Suprapubic skin (tissue), 4 donors: Measurements from ENCODE around the gene MCM3AP.

Experiments used
- EP300 ChIP-seq: sonication (generic); formaldehyde crosslinking; IDR thresholded peaks from one replicate; pipeline ENCODE4 v1.6.1; 2017; ENCODE audit warnings: antibody characterized with exemption
- POLR2AphosphoS5 ChIP-seq, 3 donors: sonication (generic); formaldehyde crosslinking; IDR thresholded peaks; one replicate each; pipeline ENCODE4 v1.6.1; 2017; ENCODE audit warnings: antibody characterized with exemption in 3 of 3
- TF ChIP-seq, protein P1 (sequence below), 2 donors: fragments of 200-600 bp in 1 of 2; fragments of 450-650 bp in 1 of 2; sonication (generic) in 1 of 2; IDR thresholded peaks; one replicate each; pipeline ENCODE4 v1.5.1; 2016 to 2019; ENCODE audit warnings: antibody characterized with exemption in 2 of 2, mild to moderate bottlenecking in 1 of 2, moderate library complexity in 1 of 2

DNA sequence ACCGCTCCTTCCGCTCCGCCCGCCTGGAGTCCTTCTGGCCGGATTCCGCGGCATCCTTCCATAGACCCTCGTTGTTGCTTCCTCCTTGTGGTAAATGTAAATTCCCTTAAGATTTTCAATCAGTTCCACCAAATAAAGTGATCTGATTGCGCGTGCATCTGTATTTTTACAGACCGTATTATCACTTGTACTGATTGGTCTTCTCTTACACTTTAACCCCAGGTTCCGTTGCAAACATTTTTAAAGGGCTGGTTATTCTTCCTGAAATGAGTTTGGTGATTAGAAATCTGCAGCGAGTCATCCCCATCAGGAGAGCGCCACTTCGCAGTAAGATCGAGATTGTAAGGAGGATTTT lies 1.2 kb upstream of the MCM3AP start:
- TF ChIP-seq, protein P1, sequence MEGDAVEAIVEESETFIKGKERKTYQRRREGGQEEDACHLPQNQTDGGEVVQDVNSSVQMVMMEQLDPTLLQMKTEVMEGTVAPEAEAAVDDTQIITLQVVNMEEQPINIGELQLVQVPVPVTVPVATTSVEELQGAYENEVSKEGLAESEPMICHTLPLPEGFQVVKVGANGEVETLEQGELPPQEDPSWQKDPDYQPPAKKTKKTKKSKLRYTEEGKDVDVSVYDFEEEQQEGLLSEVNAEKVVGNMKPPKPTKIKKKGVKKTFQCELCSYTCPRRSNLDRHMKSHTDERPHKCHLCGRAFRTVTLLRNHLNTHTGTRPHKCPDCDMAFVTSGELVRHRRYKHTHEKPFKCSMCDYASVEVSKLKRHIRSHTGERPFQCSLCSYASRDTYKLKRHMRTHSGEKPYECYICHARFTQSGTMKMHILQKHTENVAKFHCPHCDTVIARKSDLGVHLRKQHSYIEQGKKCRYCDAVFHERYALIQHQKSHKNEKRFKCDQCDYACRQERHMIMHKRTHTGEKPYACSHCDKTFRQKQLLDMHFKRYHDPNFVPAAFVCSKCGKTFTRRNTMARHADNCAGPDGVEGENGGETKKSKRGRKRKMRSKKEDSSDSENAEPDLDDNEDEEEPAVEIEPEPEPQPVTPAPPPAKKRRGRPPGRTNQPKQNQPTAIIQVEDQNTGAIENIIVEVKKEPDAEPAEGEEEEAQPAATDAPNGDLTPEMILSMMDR (IDR thresholded peaks at IDR 0.05): no peak
- TF ChIP-seq POLR2AphosphoS5 (IDR thresholded peaks at IDR 0.05) (no peak), EP300 (no peak)
